ENCODE results near the gene LIN37. TPM values are rescaled to one million over a fixed set of nuclear protein-coding genes. Genes with fewer than 3 reads are reported as not detected.

The LIN37 gene
- total and polyA plus RNA-seq, 2 of the 13 experiments (the other 11 are each of a cell fraction or from before 2014, with no cell fraction given), result 6.3 to 8.7 TPM

DNA sequence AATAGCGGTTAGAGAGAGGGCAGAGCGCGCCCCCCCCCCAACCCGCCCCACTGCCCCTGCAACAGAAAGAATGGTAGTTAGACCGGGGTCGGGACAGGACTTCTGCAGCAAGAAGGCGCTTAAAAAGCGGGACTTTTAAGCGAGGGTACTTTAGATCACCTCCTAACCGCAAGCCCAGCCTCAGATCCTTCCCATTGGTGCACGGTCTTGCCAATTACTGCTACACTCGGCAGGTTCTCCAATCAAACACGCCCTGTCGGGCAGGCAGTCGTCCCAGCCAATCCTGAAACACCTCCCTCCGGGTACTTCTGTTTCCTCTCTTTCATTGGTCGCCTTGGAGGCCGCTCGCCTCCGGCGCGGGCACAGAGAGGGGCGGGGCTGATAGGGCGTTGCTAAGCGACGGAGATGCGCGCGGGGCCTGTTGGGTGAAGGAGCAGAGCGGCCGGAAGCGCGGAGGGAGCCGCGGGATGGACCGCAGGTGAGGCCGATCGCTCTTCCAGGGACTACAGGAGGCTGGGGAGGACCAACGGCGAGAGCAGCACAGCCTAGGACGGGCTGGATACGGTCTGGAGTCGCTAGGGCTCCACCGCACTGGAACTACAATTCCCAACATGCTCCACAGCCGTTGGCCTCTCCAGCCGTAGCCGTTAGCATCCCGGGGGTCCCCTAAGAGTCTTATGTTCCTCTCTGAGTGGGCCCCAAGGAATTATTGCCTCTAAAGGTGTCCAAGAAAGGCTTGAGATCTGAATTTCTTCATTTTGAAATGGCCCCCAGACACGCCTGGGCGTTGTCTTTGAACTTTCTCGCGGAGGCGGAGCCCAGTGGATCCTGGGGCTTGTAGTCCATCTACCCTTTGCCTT lies 9.6 kb downstream of the LIN37 start, which contains the start of gene PROSER3 (continued):
- TF ChIP-seq BRCA1 (CRISPR knock-in tag; IDR thresholded peaks at IDR 0.05) (no peak), DMAP1 (CRISPR knock-in tag; IDR thresholded peaks at IDR 0.05) (peak; percentile 67; the same call in 1 of the 2 replicates), MBD4 (IDR thresholded peaks at IDR 0.05; ENCODE audit: borderline replicate concordance, low read length) (no peak), ZNF547 (CRISPR knock-in tag; IDR thresholded peaks at IDR 0.05) (no peak), KAT8 (CRISPR knock-in tag; IDR thresholded peaks at IDR 0.05) (peak; percentile 55), ISL2 (CRISPR knock-in tag; IDR thresholded peaks at IDR 0.05) (0 out of 2 replicates have a peak, but pooled peaks have one; percentile 37), NR1H2 (CRISPR knock-in tag; IDR thresholded peaks at IDR 0.05; ENCODE audit: borderline replicate concordance, low read depth) (no peak), MAFG (CRISPR knock-in tag; IDR thresholded peaks at IDR 0.05) (no peak), ELF1 (CRISPR knock-in tag; IDR thresholded peaks at IDR 0.05) (peak; percentile 83), THYN1 (CRISPR knock-in tag; IDR thresholded peaks at IDR 0.05; ENCODE audit: borderline replicate concordance, low read depth) (no peak), ZNF30 (CRISPR knock-in tag; IDR thresholded peaks at IDR 0.05) (no peak), KLF11 (CRISPR knock-in tag; IDR thresholded peaks at IDR 0.05) (no peak)
- TF ChIP-seq, protein P1, sequence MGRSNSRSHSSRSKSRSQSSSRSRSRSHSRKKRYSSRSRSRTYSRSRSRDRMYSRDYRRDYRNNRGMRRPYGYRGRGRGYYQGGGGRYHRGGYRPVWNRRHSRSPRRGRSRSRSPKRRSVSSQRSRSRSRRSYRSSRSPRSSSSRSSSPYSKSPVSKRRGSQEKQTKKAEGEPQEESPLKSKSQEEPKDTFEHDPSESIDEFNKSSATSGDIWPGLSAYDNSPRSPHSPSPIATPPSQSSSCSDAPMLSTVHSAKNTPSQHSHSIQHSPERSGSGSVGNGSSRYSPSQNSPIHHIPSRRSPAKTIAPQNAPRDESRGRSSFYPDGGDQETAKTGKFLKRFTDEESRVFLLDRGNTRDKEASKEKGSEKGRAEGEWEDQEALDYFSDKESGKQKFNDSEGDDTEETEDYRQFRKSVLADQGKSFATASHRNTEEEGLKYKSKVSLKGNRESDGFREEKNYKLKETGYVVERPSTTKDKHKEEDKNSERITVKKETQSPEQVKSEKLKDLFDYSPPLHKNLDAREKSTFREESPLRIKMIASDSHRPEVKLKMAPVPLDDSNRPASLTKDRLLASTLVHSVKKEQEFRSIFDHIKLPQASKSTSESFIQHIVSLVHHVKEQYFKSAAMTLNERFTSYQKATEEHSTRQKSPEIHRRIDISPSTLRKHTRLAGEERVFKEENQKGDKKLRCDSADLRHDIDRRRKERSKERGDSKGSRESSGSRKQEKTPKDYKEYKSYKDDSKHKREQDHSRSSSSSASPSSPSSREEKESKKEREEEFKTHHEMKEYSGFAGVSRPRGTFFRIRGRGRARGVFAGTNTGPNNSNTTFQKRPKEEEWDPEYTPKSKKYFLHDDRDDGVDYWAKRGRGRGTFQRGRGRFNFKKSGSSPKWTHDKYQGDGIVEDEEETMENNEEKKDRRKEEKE (IDR thresholded peaks at IDR 0.05), result no peak
- TF ChIP-seq, protein P2, sequence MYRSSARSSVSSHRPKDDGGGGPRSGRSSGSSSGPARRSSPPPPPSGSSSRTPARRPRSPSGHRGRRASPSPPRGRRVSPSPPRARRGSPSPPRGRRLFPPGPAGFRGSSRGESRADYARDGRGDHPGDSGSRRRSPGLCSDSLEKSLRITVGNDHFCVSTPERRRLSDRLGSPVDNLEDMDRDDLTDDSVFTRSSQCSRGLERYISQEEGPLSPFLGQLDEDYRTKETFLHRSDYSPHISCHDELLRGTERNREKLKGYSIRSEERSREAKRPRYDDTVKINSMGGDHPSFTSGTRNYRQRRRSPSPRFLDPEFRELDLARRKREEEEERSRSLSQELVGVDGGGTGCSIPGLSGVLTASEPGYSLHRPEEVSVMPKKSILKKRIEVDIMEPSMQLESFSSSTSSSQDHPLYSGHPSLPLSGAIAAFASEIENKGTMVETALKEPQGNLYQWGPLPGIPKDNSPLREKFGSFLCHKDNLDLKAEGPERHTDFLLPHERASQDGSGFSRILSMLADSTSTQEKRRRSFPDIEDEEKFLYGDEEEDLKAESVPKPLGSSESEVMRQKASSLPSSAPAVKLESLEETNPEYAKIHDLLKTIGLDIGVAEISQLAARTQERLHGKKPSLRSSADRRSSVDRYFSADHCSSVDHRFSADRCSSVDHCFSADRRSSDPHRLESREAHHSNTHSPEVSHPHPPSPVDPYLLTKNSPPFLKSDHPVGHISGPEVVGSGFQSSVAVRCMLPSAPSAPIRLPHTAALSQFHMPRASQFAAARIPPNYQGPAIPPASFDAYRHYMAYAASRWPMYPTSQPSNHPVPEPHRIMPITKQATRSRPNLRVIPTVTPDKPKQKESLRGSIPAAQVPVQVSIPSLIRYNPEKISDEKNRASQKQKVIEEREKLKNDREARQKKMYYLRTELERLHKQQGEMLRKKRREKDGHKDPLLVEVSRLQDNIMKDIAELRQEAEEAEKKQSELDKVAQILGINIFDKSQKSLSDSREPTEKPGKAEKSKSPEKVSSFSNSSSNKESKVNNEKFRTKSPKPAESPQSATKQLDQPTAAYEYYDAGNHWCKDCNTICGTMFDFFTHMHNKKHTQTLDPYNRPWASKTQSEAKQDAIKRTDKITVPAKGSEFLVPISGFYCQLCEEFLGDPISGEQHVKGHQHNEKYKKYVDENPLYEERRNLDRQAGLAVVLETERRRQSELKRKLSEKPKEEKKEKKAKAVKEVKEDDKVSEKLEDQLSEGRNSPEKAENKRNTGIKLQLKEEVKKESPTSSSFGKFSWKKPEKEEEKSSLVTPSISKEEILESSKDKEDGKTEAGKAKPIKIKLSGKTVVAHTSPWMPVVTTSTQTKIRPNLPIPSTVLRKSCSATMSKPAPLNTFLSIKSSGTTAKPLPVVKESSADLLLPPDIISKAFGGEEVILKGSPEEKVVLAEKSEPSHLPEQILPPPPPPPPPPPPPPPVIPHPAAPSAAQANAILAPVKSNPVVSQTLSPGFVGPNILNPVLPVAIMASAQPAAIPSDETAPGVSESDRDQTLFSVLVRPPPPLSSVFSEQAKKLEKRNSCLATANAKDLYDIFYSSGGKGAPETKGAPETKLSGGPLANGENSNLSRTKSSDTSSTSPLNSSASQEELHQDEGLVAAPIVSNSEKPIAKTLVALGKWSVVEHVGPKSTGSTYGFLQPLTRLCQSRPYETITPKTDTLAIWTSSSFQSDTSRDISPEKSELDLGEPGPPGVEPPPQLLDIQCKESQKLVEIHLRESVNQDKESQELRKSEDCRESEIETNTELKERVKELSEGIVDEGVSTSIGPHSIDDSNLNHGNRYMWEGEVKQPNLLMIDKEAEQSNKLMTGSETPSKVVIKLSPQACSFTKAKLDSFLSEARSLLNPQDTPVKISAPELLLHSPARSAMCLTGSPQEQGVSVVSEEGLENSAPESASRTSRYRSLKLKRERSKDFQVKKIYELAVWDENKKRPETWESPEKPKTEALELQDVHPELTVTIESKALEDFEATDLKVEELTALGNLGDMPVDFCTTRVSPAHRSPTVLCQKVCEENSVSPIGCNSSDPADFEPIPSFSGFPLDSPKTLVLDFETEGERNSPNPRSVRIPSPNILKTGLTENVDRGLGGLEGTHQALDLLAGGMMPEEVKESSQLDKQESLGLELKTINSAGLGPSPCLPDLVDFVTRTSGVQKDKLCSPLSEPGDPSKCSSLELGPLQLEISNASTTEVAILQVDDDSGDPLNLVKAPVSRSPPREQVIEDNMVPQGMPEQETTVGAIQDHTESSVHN (CRISPR knock-in tag; IDR thresholded peaks at IDR 0.05), result 0 out of 2 replicates have a peak, but pooled peaks have one; percentile 35
- TF ChIP-seq, protein P3, sequence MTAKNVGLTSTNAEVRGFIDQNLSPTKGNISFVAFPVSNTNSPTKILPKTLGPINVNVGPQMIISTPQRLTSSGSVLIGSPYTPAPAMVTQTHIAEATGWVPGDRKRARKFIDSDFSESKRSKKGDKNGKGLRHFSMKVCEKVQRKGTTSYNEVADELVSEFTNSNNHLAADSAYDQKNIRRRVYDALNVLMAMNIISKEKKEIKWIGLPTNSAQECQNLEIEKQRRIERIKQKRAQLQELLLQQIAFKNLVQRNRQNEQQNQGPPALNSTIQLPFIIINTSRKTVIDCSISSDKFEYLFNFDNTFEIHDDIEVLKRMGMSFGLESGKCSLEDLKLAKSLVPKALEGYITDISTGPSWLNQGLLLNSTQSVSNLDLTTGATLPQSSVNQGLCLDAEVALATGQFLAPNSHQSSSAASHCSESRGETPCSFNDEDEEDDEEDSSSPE (CRISPR knock-in tag; IDR thresholded peaks at IDR 0.05), result peak; percentile 93
- TF ChIP-seq, protein P4, sequence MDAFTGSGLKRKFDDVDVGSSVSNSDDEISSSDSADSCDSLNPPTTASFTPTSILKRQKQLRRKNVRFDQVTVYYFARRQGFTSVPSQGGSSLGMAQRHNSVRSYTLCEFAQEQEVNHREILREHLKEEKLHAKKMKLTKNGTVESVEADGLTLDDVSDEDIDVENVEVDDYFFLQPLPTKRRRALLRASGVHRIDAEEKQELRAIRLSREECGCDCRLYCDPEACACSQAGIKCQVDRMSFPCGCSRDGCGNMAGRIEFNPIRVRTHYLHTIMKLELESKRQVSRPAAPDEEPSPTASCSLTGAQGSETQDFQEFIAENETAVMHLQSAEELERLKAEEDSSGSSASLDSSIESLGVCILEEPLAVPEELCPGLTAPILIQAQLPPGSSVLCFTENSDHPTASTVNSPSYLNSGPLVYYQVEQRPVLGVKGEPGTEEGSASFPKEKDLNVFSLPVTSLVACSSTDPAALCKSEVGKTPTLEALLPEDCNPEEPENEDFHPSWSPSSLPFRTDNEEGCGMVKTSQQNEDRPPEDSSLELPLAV (CRISPR knock-in tag; conservative IDR thresholded peaks at IDR 0.05; ENCODE audit: low read depth), result no peak
